Measurements from ENCODE around the gene WWOX.

GRCh38 chr16:78666318-78666717, 566.9 kb downstream of the WWOX start:
- no peak for TF ChIP-seq POLR2A (IDR thresholded peaks at IDR 0.05)
- TF ChIP-seq CTCF (IDR thresholded peaks at IDR 0.05) = no peak

Measured in right lobe of liver (tissue), 4 donors.